ENCODE data around the gene GZMM. TPM values are rescaled to one million over a fixed set of nuclear protein-coding genes. Genes with fewer than 3 reads are reported as not detected.

GZMM gene
- total RNA-seq, 1 experiment from 2014 or later: not detected

DNA sequence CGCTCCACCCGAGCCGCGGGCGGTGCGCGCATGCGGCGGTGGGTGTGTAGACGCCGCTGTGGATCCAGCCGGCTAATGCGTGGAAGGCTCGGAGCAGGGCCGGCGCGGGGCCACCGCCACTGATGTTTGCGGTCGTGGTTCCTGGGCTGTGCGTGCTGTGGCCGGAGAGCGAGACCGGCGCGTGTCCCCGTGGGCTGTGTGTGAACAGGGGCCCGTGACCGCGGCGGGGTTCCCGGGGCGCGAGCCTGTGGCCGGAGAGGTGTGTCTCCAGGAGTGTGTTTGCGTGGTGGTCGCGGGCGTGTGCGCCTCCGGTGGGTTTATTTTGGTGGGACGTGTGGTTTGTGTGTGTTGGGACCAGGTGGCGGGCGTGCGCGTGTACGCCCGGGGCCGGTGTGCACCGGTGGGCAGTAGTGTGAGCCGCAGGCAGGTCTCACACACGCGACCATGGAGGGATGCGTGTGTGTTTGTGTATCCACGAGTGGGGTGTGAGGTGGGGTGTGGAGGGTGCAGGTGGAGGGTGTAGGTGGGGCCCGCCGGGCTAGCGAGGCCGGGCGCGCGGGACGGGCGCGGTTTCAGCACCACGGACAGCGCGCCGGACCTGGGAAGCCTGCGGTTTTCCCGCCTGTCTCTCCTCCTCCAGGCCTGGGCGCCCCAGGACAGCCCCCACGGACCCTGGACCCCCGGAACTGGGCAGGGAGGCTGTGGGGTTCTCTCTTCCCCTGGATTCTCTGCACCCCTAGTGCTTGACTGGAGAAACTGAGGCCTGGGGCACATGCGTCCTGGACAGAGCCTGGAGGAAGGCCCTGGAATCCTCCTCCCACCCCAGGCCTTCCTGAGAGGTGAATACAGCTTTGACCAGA is 47.5 kb downstream of the GZMM start:
- Histone ChIP-seq H2AFZ (ENCODE audit: low read length) (no peak overlapping the region), H3K4me1 (ENCODE audit: insufficient read depth, low read length) (peaks cover 10% of the 10 kb centered on the region), H3K9me3 (ENCODE audit: low read length) (no peaks in the 10 kb centered on the region), H3K4me2 (ENCODE audit: low read length) (no peak overlapping the region), H3K4me3 (ENCODE audit: low read length) (no peak overlapping the region), H3K27ac (ENCODE audit: low read length) (no peak overlapping the region), H3K27me3 (ENCODE audit: low read length) (peaks cover 7% of the 10 kb centered on the region; the same call in 1 of the 2 replicates), H3K9me2 (replicated peaks; ENCODE audit: low read length) (no peaks in the 10 kb centered on the region), H3K9ac (ENCODE audit: low read length) (no peak overlapping the region), H3F3A (ENCODE audit: low read length, unreplicated experiment) (no peaks in the 10 kb centered on the region), H3K36me3 (ENCODE audit: low read depth, low read length) (no peaks in the 10 kb centered on the region), H4K20me1 (ENCODE audit: low read length) (no peaks in the 10 kb centered on the region), H3K79me2 (ENCODE audit: low read length) (no peaks in the 10 kb centered on the region)
- POLR2A ChIA-PET (ENCODE audit: unreplicated experiment): no interaction called here
- ATAC-seq (no peak), DNase-seq (peak; percentile 36)
- intact Hi-C loops (cut with micrococcal nuclease): no loop called here
- TF ChIP-seq EZH2phosphoT487 (IDR thresholded peaks at IDR 0.05; ENCODE audit: borderline replicate concordance, low read length): no peak
- no peak for TF ChIP-seq EZH2 (IDR thresholded peaks at IDR 0.05; ENCODE audit: low read length, unreplicated experiment)
- TF ChIP-seq, protein P1, sequence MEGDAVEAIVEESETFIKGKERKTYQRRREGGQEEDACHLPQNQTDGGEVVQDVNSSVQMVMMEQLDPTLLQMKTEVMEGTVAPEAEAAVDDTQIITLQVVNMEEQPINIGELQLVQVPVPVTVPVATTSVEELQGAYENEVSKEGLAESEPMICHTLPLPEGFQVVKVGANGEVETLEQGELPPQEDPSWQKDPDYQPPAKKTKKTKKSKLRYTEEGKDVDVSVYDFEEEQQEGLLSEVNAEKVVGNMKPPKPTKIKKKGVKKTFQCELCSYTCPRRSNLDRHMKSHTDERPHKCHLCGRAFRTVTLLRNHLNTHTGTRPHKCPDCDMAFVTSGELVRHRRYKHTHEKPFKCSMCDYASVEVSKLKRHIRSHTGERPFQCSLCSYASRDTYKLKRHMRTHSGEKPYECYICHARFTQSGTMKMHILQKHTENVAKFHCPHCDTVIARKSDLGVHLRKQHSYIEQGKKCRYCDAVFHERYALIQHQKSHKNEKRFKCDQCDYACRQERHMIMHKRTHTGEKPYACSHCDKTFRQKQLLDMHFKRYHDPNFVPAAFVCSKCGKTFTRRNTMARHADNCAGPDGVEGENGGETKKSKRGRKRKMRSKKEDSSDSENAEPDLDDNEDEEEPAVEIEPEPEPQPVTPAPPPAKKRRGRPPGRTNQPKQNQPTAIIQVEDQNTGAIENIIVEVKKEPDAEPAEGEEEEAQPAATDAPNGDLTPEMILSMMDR (conservative IDR thresholded peaks at IDR 0.05; ENCODE audit: low read depth, low read length): no peak
- BruUV-seq (replicated peaks): no TSS peak
- CTCF ChIA-PET: no interaction called here

DNA sequence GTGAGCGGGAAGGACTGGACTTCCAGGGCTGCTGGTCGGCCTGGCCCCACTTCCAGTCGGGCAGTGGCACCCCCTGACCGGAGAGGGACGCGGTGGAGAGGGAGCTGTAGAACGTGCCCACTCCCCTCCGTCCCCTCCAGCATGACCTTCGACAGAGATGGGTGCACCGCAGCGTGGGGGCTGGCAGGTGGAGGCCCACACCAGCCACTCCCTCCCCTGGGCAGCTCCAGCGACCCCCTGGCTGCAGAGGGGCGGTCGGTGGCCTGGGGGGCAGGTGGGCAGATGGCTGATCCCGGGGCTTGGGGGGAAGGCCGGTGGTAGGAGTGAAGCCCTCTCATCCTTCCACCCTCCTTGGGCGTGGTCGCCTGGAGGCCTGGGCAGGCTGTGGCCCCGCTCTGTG is 48.2 kb downstream of the GZMM start:
- Histone ChIP-seq H3K9me2 (replicated peaks; ENCODE audit: low read length) (no peaks in the 10 kb centered on the region), H3K27ac (ENCODE audit: low read length) (no peak overlapping the region)
- ATAC-seq: no peak

More for the DNA sequence above, 48.2 kb downstream of the GZMM start:
- BruUV-seq (replicated peaks): no TSS peak
- intact Hi-C loops (cut with micrococcal nuclease): no loop called here
- Histone ChIP-seq H3K4me3 (ENCODE audit: low read length) (no peak overlapping the region), H3K27me3 (ENCODE audit: low read length) (peaks cover 7% of the 10 kb centered on the region; the same call in 1 of the 2 replicates), H4K20me1 (ENCODE audit: low read length) (no peaks in the 10 kb centered on the region), H3K4me2 (ENCODE audit: low read length) (no peak overlapping the region), H3K36me3 (ENCODE audit: low read depth, low read length) (no peaks in the 10 kb centered on the region), H3K9me3 (ENCODE audit: low read length) (no peaks in the 10 kb centered on the region), H3K4me1 (ENCODE audit: insufficient read depth, low read length) (peaks cover 6% of the 10 kb centered on the region; the same call in 1 of the 2 replicates), H2AFZ (ENCODE audit: low read length) (no peak overlapping the region), H3K79me2 (ENCODE audit: low read length) (no peaks in the 10 kb centered on the region), H3K9ac (ENCODE audit: low read length) (no peak overlapping the region), H3F3A (ENCODE audit: low read length, unreplicated experiment) (no peaks in the 10 kb centered on the region)
- no peak for DNase-seq
- CTCF ChIA-PET: no interaction called here
- no peak for TF ChIP-seq EZH2 (IDR thresholded peaks at IDR 0.05; ENCODE audit: low read length, unreplicated experiment)
- TF ChIP-seq, protein P1 (conservative IDR thresholded peaks at IDR 0.05; ENCODE audit: low read depth, low read length): no peak
- TF ChIP-seq EZH2phosphoT487 (IDR thresholded peaks at IDR 0.05; ENCODE audit: borderline replicate concordance, low read length): no peak
- POLR2A ChIA-PET (ENCODE audit: unreplicated experiment): no interaction called here

All from PC-3 (cell line).